Stimulated activated CD8-positive, alpha-beta memory T cell treated with anti-CD3 and anti-CD28 coated beads, Interleukin-4, amount 100 ng/mL, for 48 hours (primary cell): ENCODE results near the gene SUPT3H.

Source experiments
- DNase-seq: peaks from one replicate; pipeline ENCODE4 v3.0.0-alpha.2; 2020

Gene SUPT3H

GRCh38 chr6:44779130-44779826, 598.5 kb downstream of the SUPT3H start:
- DNase-seq = no peak
